H9 (cell line): Measurements from ENCODE around the gene SH2B2. TPM values are rescaled to one million over a fixed set of nuclear protein-coding genes. Genes with fewer than 3 reads are reported as not detected.

Experiments
- DNase-seq: peaks from one replicate; pipeline ENCODE4 v3.0.0-alpha.2; 2017
- H2AFZ ChIP-seq: one replicate; pipeline ENCODE4 v1.6.1; 2013; ENCODE audit warnings: mild to moderate bottlenecking, low read length, control low read depth, moderate library complexity
- H2AK5ac ChIP-seq: 2 replicates; pipeline ENCODE4 v1.6.1; 2013; ENCODE audit warnings: low read length, control low read depth, mixed read lengths; ENCODE audit not compliant: insufficient read length
- H2BK120ac ChIP-seq: one replicate; pipeline ENCODE4 v1.6.1; 2013; ENCODE audit warnings: low read depth, mild to moderate bottlenecking, low read length, control low read depth, inconsistent platforms; ENCODE audit not compliant: poor library complexity, severe bottlenecking
- H2BK12ac ChIP-seq: 2 replicates; pipeline ENCODE4 v1.6.1; 2013; ENCODE audit warnings: low read length, control low read depth, mixed read lengths, low read depth; ENCODE audit not compliant: insufficient read length
- H2BK15ac ChIP-seq: 2 replicates; pipeline ENCODE4 v1.6.1; 2013; ENCODE audit warnings: low read depth, low read length, control low read depth
- H2BK20ac ChIP-seq: one replicate; pipeline ENCODE4 v1.6.1; 2013; ENCODE audit warnings: low read depth, mild to moderate bottlenecking, low read length, control low read depth, inconsistent platforms; ENCODE audit not compliant: poor library complexity, severe bottlenecking
- H2BK5ac ChIP-seq: 2 replicates; pipeline ENCODE4 v1.6.1; 2013; ENCODE audit warnings: low read length, control low read depth, mixed read lengths; ENCODE audit not compliant: insufficient read length
- H3K14ac ChIP-seq: 2 replicates; pipeline ENCODE4 v1.6.1; 2013; ENCODE audit warnings: low read length, control low read depth; ENCODE audit not compliant: insufficient read depth
- H3K18ac ChIP-seq: 2 replicates; pipeline ENCODE4 v1.6.1; 2013; ENCODE audit warnings: low read depth, mild to moderate bottlenecking, mixed read lengths, low read length, control low read depth; ENCODE audit not compliant: insufficient read length
- H3K23ac ChIP-seq: 2 replicates; pipeline ENCODE4 v1.6.1; 2013; ENCODE audit warnings: low read length, control low read depth, mixed read lengths, low read depth; ENCODE audit not compliant: insufficient read length
- H3K23me2 ChIP-seq: 2 replicates; pipeline ENCODE4 v1.6.1; 2013; ENCODE audit warnings: low read depth, mild to moderate bottlenecking, mixed read lengths, low read length, control low read depth; ENCODE audit not compliant: insufficient read length, poor library complexity, severe bottlenecking
- H3K27ac ChIP-seq: 2 replicates; pipeline ENCODE4 v1.5.1; 2013; ENCODE audit warnings: low read length, control low read depth, mixed read lengths, low read depth; ENCODE audit not compliant: insufficient read length
- H3K27me3 ChIP-seq: 2 replicates; pipeline ENCODE4 v1.6.1; 2013; ENCODE audit warnings: low read length, control low read depth, inconsistent platforms; ENCODE audit not compliant: insufficient read depth
- H3K4ac ChIP-seq: 2 replicates; pipeline ENCODE4 v1.6.1; 2013; ENCODE audit warnings: low read depth, mild to moderate bottlenecking, control low read depth, inconsistent platforms, low read length, moderate library complexity
- H3K4me1 ChIP-seq: 2 replicates; pipeline ENCODE4 v1.6.1; 2013; ENCODE audit warnings: low read length, control low read depth, inconsistent platforms; ENCODE audit not compliant: insufficient read depth
- H3K4me2 ChIP-seq: 2 replicates; pipeline ENCODE4 v1.6.1; 2013; ENCODE audit warnings: low read length, control low read depth, mixed read lengths; ENCODE audit not compliant: insufficient read length, insufficient read depth
- H3K56ac ChIP-seq: 2 replicates; pipeline ENCODE4 v1.6.1; 2013; ENCODE audit warnings: low read depth, mild to moderate bottlenecking, mixed read lengths, low read length, control low read depth; ENCODE audit not compliant: insufficient read length
- H3K79me1 ChIP-seq: 2 replicates; pipeline ENCODE4 v1.6.1; 2013; ENCODE audit warnings: low read depth, mild to moderate bottlenecking, moderate library complexity, low read length, control low read depth, inconsistent platforms; ENCODE audit not compliant: insufficient read depth, poor library complexity, severe bottlenecking
- H3K79me2 ChIP-seq: 2 replicates; pipeline ENCODE4 v1.6.1; 2013; ENCODE audit warnings: low read length, control low read depth, inconsistent platforms; ENCODE audit not compliant: insufficient read depth
- H3K9ac ChIP-seq: 2 replicates; pipeline ENCODE4 v1.6.1; 2013; ENCODE audit warnings: low read length, control low read depth, mixed read lengths; ENCODE audit not compliant: insufficient read length; ENCODE audit errors: extremely low read depth
- H3K9me3 ChIP-seq: one replicate; pipeline ENCODE4 v1.6.1; 2013; ENCODE audit warnings: low read depth, low read length, inconsistent platforms; ENCODE audit not compliant: control insufficient read depth
- H3T11ph ChIP-seq: one replicate; pipeline ENCODE4 v1.6.1; 2013; ENCODE audit warnings: mild to moderate bottlenecking, low read length, control low read depth, inconsistent platforms
- H4K20me1 ChIP-seq: one replicate; pipeline ENCODE4 v1.6.1; 2013; ENCODE audit not compliant: control insufficient read depth, insufficient read length, insufficient read depth
- H4K5ac ChIP-seq: 2 replicates; pipeline ENCODE4 v1.6.1; 2013; ENCODE audit warnings: low read depth, mild to moderate bottlenecking, mixed read lengths, low read length, control low read depth; ENCODE audit not compliant: insufficient read length
- H4K8ac ChIP-seq: replicated peaks from 2 replicates; pipeline ENCODE4 v1.6.1; 2013; ENCODE audit warnings: low read length, control low read depth, mixed read lengths, low read depth; ENCODE audit not compliant: insufficient read length
- H4K91ac ChIP-seq: 2 replicates; pipeline ENCODE4 v1.6.1; 2013; ENCODE audit warnings: low read depth, mild to moderate bottlenecking, moderate library complexity, mixed read lengths, low read length, control low read depth; ENCODE audit not compliant: insufficient read length
- H3K27ac Mint-ChIP-seq, 3 experiments: 2 replicates in 2 of 3; 3 replicates in 1 of 3; pipeline ENCODE4 v1.8.0; 2020 to 2021; ENCODE audit warnings: mixed read lengths in 3 of 3, mild to moderate bottlenecking in 1 of 3, moderate library complexity in 1 of 3
- H3K27me3 Mint-ChIP-seq: 2 replicates; pipeline ENCODE4 v1.8.0; 2021; ENCODE audit warnings: low read depth, mild to moderate bottlenecking, moderate library complexity, mixed read lengths
- H3K36me3 Mint-ChIP-seq, 3 experiments: 2 replicates in 2 of 3; 3 replicates in 1 of 3; pipeline ENCODE4 v1.8.0; 2020 to 2021; ENCODE audit warnings: low read depth in 3 of 3, mixed read lengths in 3 of 3; ENCODE audit not compliant: insufficient read depth in 1 of 3
- H3K4me1 Mint-ChIP-seq, 2 experiments: 2 replicates each; pipeline ENCODE4 v1.8.0; 2020; ENCODE audit warnings: mixed read lengths in 2 of 2
- H3K4me3 Mint-ChIP-seq, 2 experiments: 2 replicates in 1 of 2; 3 replicates in 1 of 2; pipeline ENCODE4 v1.8.0; 2020 to 2021; ENCODE audit warnings: mild to moderate bottlenecking in 2 of 2, mixed read lengths in 2 of 2, moderate library complexity in 1 of 2
- H3K9me3 Mint-ChIP-seq, 2 experiments: 2 replicates in 1 of 2; 3 replicates in 1 of 2; pipeline ENCODE4 v1.8.0; 2020; ENCODE audit warnings: mild to moderate bottlenecking in 2 of 2, mixed read lengths in 2 of 2, moderate library complexity in 1 of 2
- WGBS: extraction: QIAGEN DNeasy Blood & Tissue Kit; methylation state at CpG from one replicate; pipeline ENCODE4 v1.1.7; 2013; ENCODE audit warnings: missing lambda C conversion rate, low lambda C conversion rate, mixed read lengths; ENCODE audit not compliant: insufficient read length; ENCODE audit errors: extremely low coverage; 5-methylcytosine and 5-hydroxymethylcytosine counted together
- total RNA-seq: library from RNA; stranded (reverse); gene quantifications from 2 replicates; pipeline ENCODE4 v1.2.1, GENCODE V29; 2021
- TF ChIP-seq, protein P1 (sequence below): fragments of 200-600 bp; sonication (generic); conservative IDR thresholded peaks from 3 replicates; pipeline ENCODE4 v1.8.0; 2021; ENCODE audit warnings: antibody characterized with exemption, mild to moderate bottlenecking

SH2B2 gene
- total RNA-seq, 1 experiment from 2014 or later, result 10.4 TPM

- Histone ChIP-seq H4K5ac (no peak overlapping the region), H4K91ac (no peak overlapping the region), H2AFZ (no peak overlapping the region), H3K79me1 (no peaks in the 10 kb centered on the region), H3K27me3 (no peaks in the 10 kb centered on the region), H2BK20ac (no peak overlapping the region), H4K20me1 (no peaks in the 10 kb centered on the region), H3K4me2 (no peak overlapping the region), H2BK12ac (no peak overlapping the region), H3K27ac (no peak overlapping the region), H3K4ac (no peak overlapping the region), H3K79me2 (no peaks in the 10 kb centered on the region), H3K18ac (no peak overlapping the region), H3T11ph (no peak overlapping the region), H3K9ac (no peak overlapping the region), H3K4me1 (no peaks in the 10 kb centered on the region), H2AK5ac (no peak overlapping the region), H3K23ac (no peak overlapping the region), H2BK15ac (no peak overlapping the region), H2BK120ac (no peak overlapping the region), H3K14ac (no peak overlapping the region), H3K23me2 (peaks cover 10% of the 10 kb centered on the region), H4K8ac (no peak overlapping the region), H3K9me3 (no peaks in the 10 kb centered on the region), H3K56ac (no peak overlapping the region), H2BK5ac (no peak overlapping the region)
- DNase-seq, result no peak
- WGBS, result no CpG with 5 or more reads among the region's 12 CpGs
- H3K4me3 Mint-ChIP-seq, result peak overlapping the region in 1 of 2 experiments; percentile 34; a peak in 1 of 5 replicates
- peaks cover 14 to 24% of the 10 kb centered on the region in 2 experiments for H3K4me1 Mint-ChIP-seq
- TF ChIP-seq, protein P1, sequence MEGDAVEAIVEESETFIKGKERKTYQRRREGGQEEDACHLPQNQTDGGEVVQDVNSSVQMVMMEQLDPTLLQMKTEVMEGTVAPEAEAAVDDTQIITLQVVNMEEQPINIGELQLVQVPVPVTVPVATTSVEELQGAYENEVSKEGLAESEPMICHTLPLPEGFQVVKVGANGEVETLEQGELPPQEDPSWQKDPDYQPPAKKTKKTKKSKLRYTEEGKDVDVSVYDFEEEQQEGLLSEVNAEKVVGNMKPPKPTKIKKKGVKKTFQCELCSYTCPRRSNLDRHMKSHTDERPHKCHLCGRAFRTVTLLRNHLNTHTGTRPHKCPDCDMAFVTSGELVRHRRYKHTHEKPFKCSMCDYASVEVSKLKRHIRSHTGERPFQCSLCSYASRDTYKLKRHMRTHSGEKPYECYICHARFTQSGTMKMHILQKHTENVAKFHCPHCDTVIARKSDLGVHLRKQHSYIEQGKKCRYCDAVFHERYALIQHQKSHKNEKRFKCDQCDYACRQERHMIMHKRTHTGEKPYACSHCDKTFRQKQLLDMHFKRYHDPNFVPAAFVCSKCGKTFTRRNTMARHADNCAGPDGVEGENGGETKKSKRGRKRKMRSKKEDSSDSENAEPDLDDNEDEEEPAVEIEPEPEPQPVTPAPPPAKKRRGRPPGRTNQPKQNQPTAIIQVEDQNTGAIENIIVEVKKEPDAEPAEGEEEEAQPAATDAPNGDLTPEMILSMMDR, result no peak
- H3K9me3 Mint-ChIP-seq, result no peaks in the 10 kb centered on the region; a peak in 1 of 5 replicates
- no peaks in the 10 kb centered on the region for H3K36me3 Mint-ChIP-seq
- peaks cover 25% of the 10 kb centered on the region for H3K27me3 Mint-ChIP-seq
- H3K27ac Mint-ChIP-seq, result no peak overlapping the region
Observed at GRCh38 chr7:102284399-102284798, 2.3 kb upstream of the SH2B2 start.
